Osteocyte (in vitro differentiated cells): ENCODE data around the gene PANX3. TPM values are rescaled to one million over a fixed set of nuclear protein-coding genes. Genes with fewer than 3 reads are reported as not detected.

ENCODE experiments used
- DNase-seq: peaks from one replicate; pipeline ENCODE4 v3.0.0; 2021; ENCODE audit warnings: mixed read lengths; ENCODE audit not compliant: unreplicated experiment; ENCODE audit errors: extremely low spot score
- H3K27ac Mint-ChIP-seq: one replicate; pipeline ENCODE4 v1.8.0; 2021; ENCODE audit warnings: mild to moderate bottlenecking, mixed read lengths; ENCODE audit not compliant: unreplicated experiment
- H3K27me3 Mint-ChIP-seq: one replicate; pipeline ENCODE4 v1.8.0; 2021; ENCODE audit warnings: mixed read lengths; ENCODE audit not compliant: unreplicated experiment
- H3K36me3 Mint-ChIP-seq: one replicate; pipeline ENCODE4 v1.8.0; 2021; ENCODE audit warnings: mixed read lengths; ENCODE audit not compliant: unreplicated experiment
- H3K4me1 Mint-ChIP-seq: one replicate; pipeline ENCODE4 v1.8.0; 2021; ENCODE audit warnings: mixed read lengths; ENCODE audit not compliant: unreplicated experiment
- H3K4me3 Mint-ChIP-seq: one replicate; pipeline ENCODE4 v1.8.0; 2021; ENCODE audit warnings: mild to moderate bottlenecking, moderate library complexity, mixed read lengths; ENCODE audit not compliant: unreplicated experiment
- H3K9me3 Mint-ChIP-seq: one replicate; pipeline ENCODE4 v1.8.0; 2021; ENCODE audit warnings: mixed read lengths; ENCODE audit not compliant: unreplicated experiment
- long read RNA-seq: library from polyadenylated mRNA; unstranded; transcript quantifications from one replicate; pipeline ENCODE4 v2.0.0, GENCODE V29; 2021
- total RNA-seq: library from RNA; stranded (reverse); gene quantifications from 2 replicates; pipeline ENCODE4 v1.2.1, GENCODE V29; 2021
- TF ChIP-seq, protein P1 (sequence below): fragments of 200-600 bp; sonication (generic); IDR thresholded peaks from 2 replicates; pipeline ENCODE4 v1.5.0; 2021; ENCODE audit warnings: antibody characterized with exemption, mild to moderate bottlenecking, moderate library complexity

The PANX3 gene, protein sequence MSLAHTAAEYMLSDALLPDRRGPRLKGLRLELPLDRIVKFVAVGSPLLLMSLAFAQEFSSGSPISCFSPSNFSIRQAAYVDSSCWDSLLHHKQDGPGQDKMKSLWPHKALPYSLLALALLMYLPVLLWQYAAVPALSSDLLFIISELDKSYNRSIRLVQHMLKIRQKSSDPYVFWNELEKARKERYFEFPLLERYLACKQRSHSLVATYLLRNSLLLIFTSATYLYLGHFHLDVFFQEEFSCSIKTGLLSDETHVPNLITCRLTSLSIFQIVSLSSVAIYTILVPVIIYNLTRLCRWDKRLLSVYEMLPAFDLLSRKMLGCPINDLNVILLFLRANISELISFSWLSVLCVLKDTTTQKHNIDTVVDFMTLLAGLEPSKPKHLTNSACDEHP
- not detected in 2 replicates for total RNA-seq
- long read RNA-seq, result 0 reads

DNA sequence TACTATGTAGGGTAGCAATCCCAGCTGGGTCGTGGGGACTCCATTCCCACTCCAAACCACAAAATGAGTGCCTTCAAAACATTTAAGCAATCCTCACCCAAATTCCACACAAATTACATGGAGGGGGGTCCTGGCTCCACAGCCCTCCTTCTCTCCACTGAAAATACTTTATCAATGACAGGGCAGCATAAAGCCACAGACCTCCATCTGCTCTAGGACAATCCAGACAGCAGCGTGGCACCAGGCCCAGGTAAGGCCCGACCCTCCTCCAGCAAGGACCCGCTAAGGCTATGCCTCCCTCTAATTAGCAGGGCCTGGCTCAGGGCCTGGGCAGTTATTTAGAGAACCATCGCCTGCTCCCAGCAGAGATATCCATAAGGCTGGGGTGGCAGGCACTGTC lies at the start of gene PANX3:
PANX3 (plus strand) TSS at position 365 of the 400 bp plus-strand sequence. CDS start 129 bp downstream, outside the sequence.
- TF ChIP-seq, protein P1, sequence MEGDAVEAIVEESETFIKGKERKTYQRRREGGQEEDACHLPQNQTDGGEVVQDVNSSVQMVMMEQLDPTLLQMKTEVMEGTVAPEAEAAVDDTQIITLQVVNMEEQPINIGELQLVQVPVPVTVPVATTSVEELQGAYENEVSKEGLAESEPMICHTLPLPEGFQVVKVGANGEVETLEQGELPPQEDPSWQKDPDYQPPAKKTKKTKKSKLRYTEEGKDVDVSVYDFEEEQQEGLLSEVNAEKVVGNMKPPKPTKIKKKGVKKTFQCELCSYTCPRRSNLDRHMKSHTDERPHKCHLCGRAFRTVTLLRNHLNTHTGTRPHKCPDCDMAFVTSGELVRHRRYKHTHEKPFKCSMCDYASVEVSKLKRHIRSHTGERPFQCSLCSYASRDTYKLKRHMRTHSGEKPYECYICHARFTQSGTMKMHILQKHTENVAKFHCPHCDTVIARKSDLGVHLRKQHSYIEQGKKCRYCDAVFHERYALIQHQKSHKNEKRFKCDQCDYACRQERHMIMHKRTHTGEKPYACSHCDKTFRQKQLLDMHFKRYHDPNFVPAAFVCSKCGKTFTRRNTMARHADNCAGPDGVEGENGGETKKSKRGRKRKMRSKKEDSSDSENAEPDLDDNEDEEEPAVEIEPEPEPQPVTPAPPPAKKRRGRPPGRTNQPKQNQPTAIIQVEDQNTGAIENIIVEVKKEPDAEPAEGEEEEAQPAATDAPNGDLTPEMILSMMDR, result no peak
- peaks cover 34% of the 10 kb centered on the region for H3K27me3 Mint-ChIP-seq
- H3K27ac Mint-ChIP-seq, result no peak within 1 kb of the TSS
- DNase-seq, result no peak
- H3K36me3 Mint-ChIP-seq, result no peaks in the 10 kb centered on the region
- no peaks in the 10 kb centered on the region for H3K9me3 Mint-ChIP-seq
- no peaks in the 10 kb centered on the region for H3K4me1 Mint-ChIP-seq
- no peak within 1 kb of the TSS for H3K4me3 Mint-ChIP-seq

DNA sequence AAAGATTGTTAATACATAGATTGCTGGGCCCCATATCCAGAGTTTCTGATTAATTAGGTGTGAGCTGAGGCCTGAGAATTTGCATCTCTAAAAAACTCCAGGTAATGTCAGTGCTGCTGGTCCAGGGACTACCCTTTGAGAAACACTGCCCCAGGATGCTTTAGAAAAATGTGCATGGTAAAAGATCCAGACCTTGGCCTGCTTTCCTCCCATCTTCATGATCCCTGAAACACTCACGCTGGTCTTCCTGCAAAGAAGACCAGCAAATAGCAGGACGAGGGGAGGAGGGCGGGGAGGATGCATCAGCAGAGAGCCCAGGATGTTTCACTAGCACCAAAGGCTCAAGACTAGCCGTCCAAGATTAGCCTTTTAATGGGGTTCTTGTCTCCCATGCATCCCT lies 41.5 kb upstream of the PANX3 start, which contains the start of gene OR8A1:
OR8A1 (plus strand) TSS at position 301 of the 400 bp plus-strand sequence. CDS start 123 bp downstream, outside the sequence.
- H3K27me3 Mint-ChIP-seq, result peaks cover 26% of the 10 kb centered on the region
- H3K4me3 Mint-ChIP-seq, result no peak within 1 kb of the TSS
- no peak within 1 kb of the TSS for H3K27ac Mint-ChIP-seq
- H3K9me3 Mint-ChIP-seq, result no peaks in the 10 kb centered on the region
- no peaks in the 10 kb centered on the region for H3K36me3 Mint-ChIP-seq
- no peaks in the 10 kb centered on the region for H3K4me1 Mint-ChIP-seq
- TF ChIP-seq, protein P1, result no peak
- DNase-seq, result no peak

DNA sequence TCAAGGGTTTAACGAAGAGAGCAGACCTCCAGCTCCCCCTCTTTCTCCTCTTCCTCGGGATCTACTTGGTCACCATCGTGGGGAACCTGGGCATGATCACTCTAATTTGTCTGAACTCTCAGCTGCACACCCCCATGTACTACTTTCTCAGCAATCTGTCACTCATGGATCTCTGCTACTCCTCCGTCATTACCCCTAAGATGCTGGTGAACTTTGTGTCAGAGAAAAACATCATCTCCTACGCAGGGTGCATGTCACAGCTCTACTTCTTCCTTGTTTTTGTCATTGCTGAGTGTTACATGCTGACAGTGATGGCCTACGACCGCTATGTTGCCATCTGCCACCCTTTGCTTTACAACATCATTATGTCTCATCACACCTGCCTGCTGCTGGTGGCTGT lies 41.1 kb upstream of the PANX3 start:
- H3K4me3 Mint-ChIP-seq, result no peak overlapping the region
- no peaks in the 10 kb centered on the region for H3K4me1 Mint-ChIP-seq
- no peak for DNase-seq
- no peaks in the 10 kb centered on the region for H3K9me3 Mint-ChIP-seq
- H3K36me3 Mint-ChIP-seq, result no peaks in the 10 kb centered on the region
- H3K27ac Mint-ChIP-seq, result no peak overlapping the region
- H3K27me3 Mint-ChIP-seq, result peaks cover 27% of the 10 kb centered on the region
- TF ChIP-seq, protein P1, result no peak

DNA sequence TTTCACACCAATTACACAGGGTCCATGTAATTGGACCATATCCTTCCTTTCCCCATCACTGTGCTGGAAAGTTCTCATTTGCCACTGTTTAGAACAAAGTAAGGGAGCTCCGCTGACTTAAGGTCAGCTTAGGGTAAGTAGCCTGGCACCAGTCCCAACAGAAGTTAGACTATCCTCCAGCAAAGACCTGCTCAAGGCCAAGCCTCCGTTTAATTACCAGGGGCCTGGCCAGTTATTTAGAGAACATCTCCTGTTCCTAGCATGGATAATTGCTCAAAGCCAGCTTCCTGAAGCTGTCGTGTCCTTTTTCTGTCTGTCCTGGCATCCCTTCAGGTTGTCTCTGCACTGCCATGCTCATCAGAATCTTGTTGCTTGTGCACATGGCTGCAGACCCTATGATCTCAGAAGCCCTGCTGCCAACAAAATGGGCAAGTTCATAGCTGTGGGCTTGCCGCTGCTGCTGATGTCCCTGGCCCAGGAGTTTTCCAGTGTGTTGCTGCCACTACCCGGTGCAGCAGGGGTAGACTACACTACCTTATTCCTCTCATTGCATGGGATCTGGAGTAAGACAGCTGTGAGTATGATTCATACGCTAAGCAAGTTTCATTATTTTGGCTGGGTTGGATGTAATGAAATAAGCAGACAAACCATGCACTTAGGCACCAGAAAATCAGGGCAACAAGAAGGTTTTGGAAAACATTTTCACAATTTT lies 33.4 kb upstream of the PANX3 start:
- Mint-ChIP-seq H3K4me1 (no peaks in the 10 kb centered on the region), H3K27me3 (peaks cover 17% of the 10 kb centered on the region), H3K4me3 (no peak overlapping the region), H3K9me3 (no peaks in the 10 kb centered on the region), H3K36me3 (no peaks in the 10 kb centered on the region), H3K27ac (no peak overlapping the region)
- no peak for DNase-seq
- TF ChIP-seq, protein P1, result no peak

DNA sequence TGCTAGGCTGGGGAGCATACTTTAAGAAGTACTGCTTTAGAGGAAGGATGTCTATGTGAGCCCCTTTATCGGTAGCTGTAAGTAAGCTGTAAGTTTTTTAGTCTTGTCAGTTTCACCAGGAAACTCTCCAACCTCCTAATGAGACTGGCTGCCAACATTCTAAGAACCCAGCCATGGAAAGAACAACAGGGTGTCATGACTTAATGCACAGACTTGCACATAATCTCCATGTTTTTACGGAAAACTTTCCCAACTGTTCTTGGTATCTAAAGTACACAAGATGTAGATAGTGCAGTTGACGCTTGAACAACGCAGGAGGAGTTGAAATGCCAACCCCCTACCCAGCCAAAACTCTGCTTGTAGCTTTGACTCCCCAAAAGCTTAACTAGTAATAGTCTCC lies 32.5 kb upstream of the PANX3 start:
- no peak for DNase-seq
- Mint-ChIP-seq H3K27ac (no peak overlapping the region), H3K4me3 (no peak overlapping the region), H3K9me3 (no peaks in the 10 kb centered on the region), H3K27me3 (peaks cover 17% of the 10 kb centered on the region), H3K4me1 (no peaks in the 10 kb centered on the region), H3K36me3 (no peaks in the 10 kb centered on the region)
- TF ChIP-seq, protein P1, result no peak
